H54 (cell line): Measurements from ENCODE around the gene TSEN2.

Source experiments
- DNase-seq: peaks from one replicate; pipeline ENCODE4 v3.0.0; 2011; ENCODE audit warnings: low spot score, mixed read lengths; ENCODE audit not compliant: insufficient read length
- FAIRE-seq: peaks from 3 replicates; lab custom pipeline; 2011; peaks lifted over from hg19 to GRCh38; lab: Jason Lieb, UNC
- POLR2A ChIP-seq: IDR thresholded peaks from 2 replicates; pipeline ENCODE4 v1.6.1; 2011; ENCODE audit warnings: low read depth, mild to moderate bottlenecking, low read length

Gene TSEN2

GRCh38 chr3:12574661-12575060, 90.4 kb downstream of the TSEN2 start:
- no peak for TF ChIP-seq POLR2A

DNA sequence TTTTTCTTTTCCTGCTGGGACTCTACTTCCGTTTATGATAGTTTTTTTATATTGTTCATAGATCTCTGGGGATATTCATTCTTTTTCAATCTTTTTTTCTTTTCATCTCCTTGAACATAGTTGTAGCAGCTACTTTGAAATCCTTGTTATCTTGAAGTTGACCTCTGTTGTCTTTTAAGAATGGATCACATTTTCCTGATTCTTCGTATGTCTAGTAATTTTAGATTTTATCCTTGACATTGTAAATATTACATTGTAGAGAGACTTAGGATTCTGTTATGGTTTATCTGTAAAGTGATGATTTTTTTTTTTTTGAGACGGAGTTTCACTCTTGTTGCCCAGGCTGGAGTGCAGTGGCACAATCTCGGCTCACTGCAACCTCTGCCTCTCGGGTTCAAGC, 93.1 kb downstream of the TSEN2 start:
- no peak for FAIRE-seq
- no peak for TF ChIP-seq POLR2A
- DNase-seq = no peak

More at GRCh38 chr3:12574661-12575060, 90.4 kb downstream of the TSEN2 start:
- no peak for DNase-seq
- no peak for FAIRE-seq

GRCh38 chr3:12578742-12579141, 94.5 kb downstream of the TSEN2 start:
- FAIRE-seq (no peak), DNase-seq (no peak)
- no peak for TF ChIP-seq POLR2A

DNA sequence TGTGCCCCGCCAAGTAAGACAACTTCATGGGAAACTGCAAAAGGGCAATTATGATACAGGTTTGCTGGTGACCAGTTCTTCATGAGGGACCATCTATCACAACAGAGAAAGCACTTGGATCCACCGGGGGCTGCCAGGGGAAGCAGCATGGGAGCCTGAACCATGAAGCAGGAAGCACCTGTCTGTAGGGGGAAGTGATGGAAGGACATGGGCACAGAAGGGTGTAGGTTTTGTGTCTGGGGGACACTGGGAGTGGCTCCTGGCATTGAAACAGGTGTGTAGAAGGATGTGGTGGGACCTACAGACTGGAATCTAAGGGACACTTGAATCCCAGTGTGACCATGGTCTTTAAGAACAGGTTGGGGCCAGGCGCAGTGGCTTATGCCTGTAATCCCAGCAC, 95.2 kb downstream of the TSEN2 start:
- DNase-seq (no peak), FAIRE-seq (no peak)
- no peak for TF ChIP-seq POLR2A

- TF ChIP-seq POLR2A = no peak
- DNase-seq (no peak), FAIRE-seq (no peak)
Measured at GRCh38 chr3:12579905-12580304, 95.6 kb downstream of the TSEN2 start.

DNA sequence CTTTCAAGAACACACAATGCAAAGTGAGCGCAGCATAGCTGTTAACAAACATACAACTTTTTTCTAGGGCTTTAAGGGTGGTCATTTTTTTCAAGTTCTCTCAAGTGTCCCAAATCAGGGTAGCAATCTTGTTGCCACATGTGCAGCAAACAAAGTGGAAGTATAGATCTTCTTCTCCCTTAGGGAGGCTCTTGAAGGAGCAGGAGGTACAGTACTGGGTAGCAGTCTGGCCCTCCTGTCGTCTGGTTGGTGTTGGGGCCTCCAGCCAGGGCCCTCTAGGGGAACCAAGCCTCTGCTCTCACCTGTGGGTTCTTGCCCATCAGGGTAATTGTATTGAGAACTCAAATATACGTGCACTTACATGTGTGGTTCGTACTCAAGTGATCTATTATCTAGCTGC, 98.5 kb downstream of the TSEN2 start:
- no peak for DNase-seq
- TF ChIP-seq POLR2A = no peak
- FAIRE-seq = no peak
